Mammary epithelial cell (primary cell): ENCODE data around the gene MZF1.

Experiments used
- CTCF ChIP-seq, 2 donors: IDR thresholded peaks in 1 of 2; conservative IDR thresholded peaks in 1 of 2; 2 replicates each; pipeline ENCODE4 v1.5.1; 2011 to 2012; ENCODE audit warnings: inconsistent platforms in 2 of 2, low read length in 2 of 2, mild to moderate bottlenecking in 2 of 2, control low read depth in 1 of 2, low read depth in 1 of 2; ENCODE audit not compliant: insufficient read depth in 1 of 2; ENCODE audit errors: extremely low read depth in 1 of 2
- EZH2 ChIP-seq: IDR thresholded peaks from 2 replicates; pipeline ENCODE4 v1.6.1; 2012; ENCODE audit warnings: low read length, inconsistent platforms, borderline replicate concordance

DNA sequence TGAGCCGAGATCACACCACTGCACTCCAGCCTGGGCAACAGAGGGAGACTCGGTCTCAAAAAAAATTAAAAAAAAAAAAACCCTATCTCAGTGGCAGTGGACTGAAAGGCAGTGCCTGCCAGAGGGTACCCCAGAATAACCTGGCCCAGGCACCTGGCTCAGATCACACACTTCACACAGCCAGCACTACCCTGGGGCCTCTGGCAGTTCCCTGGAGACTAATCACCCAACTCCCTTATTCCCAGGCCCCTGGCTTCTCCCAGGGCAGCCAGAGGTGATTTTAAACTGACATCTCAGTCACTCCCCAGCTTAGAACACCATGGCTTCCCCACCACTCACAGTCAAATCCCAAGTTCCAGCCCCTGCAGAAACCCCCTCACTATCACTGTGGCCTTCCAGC is 57.9 kb downstream of the MZF1 start:
- no peak for TF ChIP-seq CTCF (conservative IDR thresholded peaks at IDR 0.05 in 1 of 2, IDR thresholded peaks at IDR 0.05 in 1 of 2; ENCODE audit: extremely low read depth in 1 of 2, insufficient read depth in 1 of 2, low read depth in 1 of 2, low read length in 2 of 2)
- no peak for TF ChIP-seq EZH2
